Gastroesophageal sphincter (tissue), 3 donors: ENCODE measurements around the gene SMARCC1.

Experiments
- CTCF ChIP-seq, 4 experiments: fragments of 200-600 bp in 2 of 4; fragments of 450-650 bp in 2 of 4; sonication (generic) in 1 of 4; IDR thresholded peaks; one replicate each; pipeline ENCODE4 v1.5.1; 2017 to 2019; ENCODE audit warnings: antibody characterized with exemption in 4 of 4, mild to moderate bottlenecking in 2 of 4, moderate library complexity in 2 of 4
- EP300 ChIP-seq: sonication (generic); formaldehyde crosslinking; IDR thresholded peaks from one replicate; pipeline ENCODE4 v1.6.1; 2017; ENCODE audit warnings: antibody characterized with exemption, mild to moderate bottlenecking
- POLR2A ChIP-seq, 2 donors: fragments of 450-650 bp; IDR thresholded peaks; one replicate each; pipeline ENCODE4 v1.6.1; 2017; ENCODE audit warnings: antibody characterized with exemption in 2 of 2, mild to moderate bottlenecking in 2 of 2, moderate library complexity in 1 of 2
- POLR2AphosphoS5 ChIP-seq: sonication (generic); formaldehyde crosslinking; IDR thresholded peaks from one replicate; pipeline ENCODE4 v1.6.1; 2017; ENCODE audit warnings: antibody characterized with exemption

- no peak for TF ChIP-seq CTCF (IDR thresholded peaks at IDR 0.05)
- no peak for TF ChIP-seq POLR2A (IDR thresholded peaks at IDR 0.05)
- TF ChIP-seq POLR2AphosphoS5 = no peak
- TF ChIP-seq EP300 = no peak
Measured at GRCh38 chr3:47711596-47711995, 70.1 kb downstream of the SMARCC1 start.
